RWPE1 (cell line): ENCODE data around the gene CD248.

Source experiments
- CTCF ChIA-PET: fragments of 350-600 bp; sonication (Branson Sonifier 250); formaldehyde crosslinking; extraction: SDS; loops from one replicate; lab custom pipeline; 2021; lab: Yijun Ruan, JAX
- POLR2A ChIA-PET: fragments of 400-600 bp; formaldehyde crosslinking; extraction: SDS; loops from one replicate; lab custom pipeline; 2020; ENCODE audit warnings: antibody characterized with exemption; ENCODE audit not compliant: low non-redundant PET; lab: Yijun Ruan, JAX
- DNase-seq: peaks from one replicate; pipeline ENCODE4 v3.0.0; 2012; ENCODE audit warnings: low spot score
- H3K27ac ChIP-seq: fragments of 450-650 bp; 2 replicates; pipeline ENCODE4 v1.5.1; 2017
- TF ChIP-seq, protein P1 (sequence below): fragments of 450-650 bp; conservative IDR thresholded peaks from 2 replicates; pipeline ENCODE4 v1.5.1; 2017; ENCODE audit warnings: low read depth, mild to moderate bottlenecking

Gene CD248

DNA sequence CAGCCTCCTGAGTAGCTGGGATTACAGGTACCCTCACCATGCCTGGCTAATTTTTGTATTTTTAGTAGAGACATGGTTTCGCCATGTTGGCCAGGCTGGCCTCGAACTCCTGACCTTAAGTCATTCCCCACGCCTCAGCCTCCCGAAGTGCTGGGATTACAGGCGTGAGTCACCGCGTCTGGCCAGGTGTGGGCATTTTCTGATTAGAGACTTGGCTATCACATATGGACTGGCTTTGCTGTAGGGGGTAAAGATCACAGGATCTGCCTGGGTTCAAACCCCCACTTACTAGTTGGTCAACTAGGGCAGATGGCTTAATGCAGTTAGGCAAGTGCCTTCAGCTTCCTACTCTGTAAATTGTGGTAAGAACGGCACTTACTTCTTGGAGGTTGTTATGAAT, 6.5 kb downstream of the CD248 start:
- ChIA-PET CTCF (interaction anchor here (1.5 kb wide), 1 partner anchor 75 kb away, joined by 24 read pairs; no protein-coding TSS in a partner anchor), POLR2A (interaction anchor here (0.7 kb wide), 1 partner anchor 111 kb away, joined by 3 read pairs; no protein-coding TSS in a partner anchor)
- TF ChIP-seq, protein P1, sequence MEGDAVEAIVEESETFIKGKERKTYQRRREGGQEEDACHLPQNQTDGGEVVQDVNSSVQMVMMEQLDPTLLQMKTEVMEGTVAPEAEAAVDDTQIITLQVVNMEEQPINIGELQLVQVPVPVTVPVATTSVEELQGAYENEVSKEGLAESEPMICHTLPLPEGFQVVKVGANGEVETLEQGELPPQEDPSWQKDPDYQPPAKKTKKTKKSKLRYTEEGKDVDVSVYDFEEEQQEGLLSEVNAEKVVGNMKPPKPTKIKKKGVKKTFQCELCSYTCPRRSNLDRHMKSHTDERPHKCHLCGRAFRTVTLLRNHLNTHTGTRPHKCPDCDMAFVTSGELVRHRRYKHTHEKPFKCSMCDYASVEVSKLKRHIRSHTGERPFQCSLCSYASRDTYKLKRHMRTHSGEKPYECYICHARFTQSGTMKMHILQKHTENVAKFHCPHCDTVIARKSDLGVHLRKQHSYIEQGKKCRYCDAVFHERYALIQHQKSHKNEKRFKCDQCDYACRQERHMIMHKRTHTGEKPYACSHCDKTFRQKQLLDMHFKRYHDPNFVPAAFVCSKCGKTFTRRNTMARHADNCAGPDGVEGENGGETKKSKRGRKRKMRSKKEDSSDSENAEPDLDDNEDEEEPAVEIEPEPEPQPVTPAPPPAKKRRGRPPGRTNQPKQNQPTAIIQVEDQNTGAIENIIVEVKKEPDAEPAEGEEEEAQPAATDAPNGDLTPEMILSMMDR, result no peak
- no peak overlapping the region for H3K27ac ChIP-seq
- DNase-seq, result no peak

DNA sequence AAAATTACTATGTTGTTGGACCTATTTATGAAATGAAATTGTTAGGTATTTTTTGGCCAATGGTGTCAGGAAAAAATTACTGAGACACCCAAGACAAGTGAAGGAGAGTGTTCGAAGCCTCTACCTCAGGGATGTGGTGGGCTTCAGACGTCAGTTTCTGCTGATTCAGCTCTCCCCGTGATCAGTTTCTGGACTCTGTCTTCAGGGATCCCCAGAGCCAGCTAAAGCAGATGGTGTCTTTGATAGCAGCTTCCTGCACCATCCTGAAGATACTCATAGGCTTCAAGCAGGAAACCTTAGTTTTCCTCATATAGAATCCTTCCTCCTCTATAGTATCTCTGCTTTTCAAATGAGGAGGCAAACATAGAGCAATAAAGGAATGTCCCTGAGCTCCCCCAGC, 7.4 kb downstream of the CD248 start:
- TF ChIP-seq, protein P1, result no peak
- H3K27ac ChIP-seq, result no peak overlapping the region
- no peak for DNase-seq
- ChIA-PET CTCF (interaction anchor here (0.7 kb wide), 1 partner anchor 78 kb away, joined by 3 read pairs; no protein-coding TSS in a partner anchor), POLR2A (no interaction called here)

DNA sequence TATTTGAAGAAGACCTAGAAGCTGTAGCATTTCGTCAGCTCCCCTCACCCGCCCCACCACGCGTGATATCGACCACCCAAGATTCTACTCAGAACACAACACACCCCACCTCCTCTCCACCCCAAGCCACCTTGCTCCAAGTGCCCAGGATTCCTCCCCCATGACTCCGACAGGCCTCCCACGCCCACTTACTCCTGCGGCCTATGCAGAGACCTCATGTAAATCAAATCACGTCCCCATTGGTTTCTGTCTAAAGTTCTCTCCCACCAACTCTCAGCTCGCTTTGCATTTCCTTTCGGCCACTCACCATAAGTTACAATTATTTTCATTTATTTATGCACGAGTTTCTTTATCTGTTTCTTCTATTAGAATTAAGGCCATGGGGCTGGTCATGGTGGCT, 14.2 kb downstream of the CD248 start:
- TF ChIP-seq, protein P1, result no peak
- ChIA-PET CTCF (interaction anchor here (0.9 kb wide), 1 partner anchor 9 kb away, joined by 4 read pairs; no protein-coding TSS in a partner anchor), POLR2A (no interaction called here)
- H3K27ac ChIP-seq, result no peak overlapping the region
- no peak for DNase-seq

DNA sequence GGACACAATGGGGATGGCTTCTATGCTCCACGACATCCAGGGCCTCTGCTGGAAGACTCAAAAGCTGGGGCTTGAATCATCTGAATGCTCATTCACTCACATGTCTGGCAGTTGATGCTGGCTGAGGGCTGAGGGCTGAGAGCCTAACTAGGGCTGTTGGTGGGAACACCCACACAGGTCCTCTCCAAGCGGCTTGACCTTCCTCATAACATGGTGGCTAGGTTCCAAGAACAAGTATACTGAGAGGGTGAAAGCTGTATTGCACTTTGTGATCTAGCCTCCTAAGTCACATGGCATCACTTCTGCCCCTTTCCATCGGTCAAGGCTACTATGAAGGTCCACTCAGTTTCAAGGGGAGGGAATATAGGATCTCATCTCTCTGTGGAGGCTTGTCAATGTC, 17.7 kb downstream of the CD248 start:
- no peak overlapping the region for H3K27ac ChIP-seq
- ChIA-PET CTCF (interaction anchor here (1.0 kb wide), 1 partner anchor 12 kb away, joined by 6 read pairs; no protein-coding TSS in a partner anchor), POLR2A (no interaction called here)
- TF ChIP-seq, protein P1, result no peak
- no peak for DNase-seq

DNA sequence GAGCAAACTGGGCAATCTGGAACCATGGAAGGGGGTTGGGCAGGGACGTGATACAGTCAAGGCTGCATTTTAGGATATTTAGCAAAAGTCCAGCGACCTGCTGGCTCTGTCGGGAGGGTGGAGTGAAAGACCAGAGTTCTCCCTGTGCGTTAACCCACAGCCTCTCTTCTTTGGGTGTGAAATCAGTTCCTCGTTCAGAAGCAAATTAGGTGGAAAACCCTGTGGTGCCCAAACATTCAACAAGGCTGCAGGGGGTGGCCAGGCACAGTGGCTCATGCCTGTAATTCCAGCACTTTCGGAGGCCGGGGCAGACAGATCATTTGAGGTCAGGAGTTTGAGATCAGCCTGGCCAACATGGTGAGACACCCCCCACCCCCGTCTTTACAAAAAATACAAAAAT, 19.2 kb downstream of the CD248 start:
- POLR2A ChIA-PET, result interaction anchor here (0.7 kb wide), 1 partner anchor 15 kb away, joined by 4 read pairs; no protein-coding TSS in a partner anchor
- CTCF ChIA-PET, result interaction anchor here (0.8 to 1.2 kb wide), 3 partner anchors 14 to 275 kb away, joined by 4 to 5 read pairs (median 5); no protein-coding TSS in a partner anchor
- no peak for DNase-seq
- TF ChIP-seq, protein P1, result no peak
- no peak overlapping the region for H3K27ac ChIP-seq

DNA sequence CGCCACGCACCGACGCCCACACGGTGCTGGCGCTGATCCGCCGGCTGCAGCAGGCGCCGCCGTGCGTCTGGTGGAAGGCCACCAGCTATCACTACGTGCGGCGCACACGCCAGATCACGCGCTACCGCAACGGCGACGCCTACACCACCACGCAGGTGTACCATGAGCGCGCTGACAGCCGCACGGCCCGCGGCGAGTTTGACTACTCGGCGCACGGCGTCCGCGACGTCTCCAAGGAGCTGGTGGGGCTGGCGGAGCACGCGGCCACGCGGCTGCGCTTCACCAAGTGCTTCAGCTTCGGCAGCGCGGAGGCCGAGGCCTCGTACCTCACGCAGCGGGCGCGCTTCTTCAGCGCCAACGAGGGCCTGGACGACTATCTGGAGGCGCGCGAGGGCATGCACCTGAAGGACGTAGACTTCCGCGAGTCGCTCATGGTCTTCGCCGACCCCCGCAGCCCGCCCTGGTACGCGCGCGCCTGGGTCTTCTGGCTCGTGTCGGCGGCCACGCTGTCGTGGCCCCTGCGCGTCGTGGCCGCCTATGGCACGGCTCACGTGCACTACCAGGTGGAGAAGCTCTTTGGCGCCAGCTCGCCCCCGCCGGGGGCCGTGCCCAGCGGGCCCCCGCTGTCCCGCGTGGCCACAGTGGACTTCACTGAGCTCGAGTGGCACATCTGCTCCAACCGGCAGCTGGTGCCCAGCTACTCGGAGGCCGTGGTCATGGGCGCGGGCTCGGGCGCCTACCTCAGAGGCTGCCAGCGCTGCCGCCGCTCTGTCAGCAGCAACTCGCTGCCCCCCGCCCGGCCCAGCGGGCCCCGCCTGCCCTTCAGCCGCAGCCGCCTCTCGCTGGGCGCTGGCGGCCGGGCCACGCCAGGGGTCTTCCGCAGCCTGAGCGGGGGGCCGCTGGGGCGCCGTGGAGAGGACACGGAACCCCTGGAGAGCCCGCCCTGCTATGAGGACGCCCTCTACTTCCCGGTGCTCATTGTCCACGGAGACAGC, 21.9 kb downstream of the CD248 start:
- DNase-seq, result no peak
- ChIA-PET CTCF (interaction anchor here (0.6 to 2.6 kb wide), 3 partner anchors 12 to 422 kb away, joined by 4 to 6 read pairs (median 5); no protein-coding TSS in a partner anchor), POLR2A (no interaction called here)
- TF ChIP-seq, protein P1, result no peak
- no peak overlapping the region for H3K27ac ChIP-seq
